ENCODE data around the gene KHK. TPM values are rescaled to one million over a fixed set of nuclear protein-coding genes. Genes with fewer than 3 reads are reported as not detected.

KHK gene
- polyA plus RNA-seq, 2 of the 4 experiments (the other 2 are of a cell fraction), result 4.2 to 7.6 TPM

DNA sequence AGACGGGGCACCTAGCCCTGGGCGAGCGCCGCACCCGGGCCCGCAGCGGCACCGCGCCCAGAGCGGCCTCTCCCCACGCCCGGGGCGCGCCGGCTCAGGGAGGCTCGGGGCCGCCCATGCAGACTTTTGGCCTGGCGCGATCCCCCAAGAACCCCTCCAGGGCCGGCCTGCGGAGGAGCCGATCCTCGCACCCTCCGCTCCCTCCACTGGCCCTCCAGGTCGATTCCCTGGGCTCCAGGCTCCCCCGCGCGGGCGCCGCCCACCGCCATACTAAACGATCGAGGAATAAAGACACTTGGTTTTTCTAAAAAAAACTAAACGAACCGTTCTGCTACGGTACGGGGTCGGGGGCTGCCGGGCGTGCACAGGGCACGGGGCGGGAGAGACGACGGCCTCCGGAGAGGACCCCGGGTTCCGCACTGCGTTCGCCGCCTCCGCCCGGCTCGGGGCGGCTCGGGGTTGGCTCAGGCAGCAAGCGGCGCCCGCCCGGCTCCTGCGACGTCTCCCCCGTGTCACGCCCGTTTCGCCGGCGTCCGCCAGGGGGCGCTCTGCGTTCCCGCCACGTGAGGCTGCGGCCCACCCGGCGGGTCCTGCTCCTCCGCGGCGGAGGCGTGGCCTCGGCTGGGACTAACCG, 365 bp upstream of the KHK start (continued):
- TF ChIP-seq HES2 (IDR thresholded peaks at IDR 0.05), result no peak
- no peak for TF ChIP-seq EHMT2 (IDR thresholded peaks at IDR 0.05; ENCODE audit: low read depth)
- TF ChIP-seq BHLHE40 (IDR thresholded peaks at IDR 0.05; ENCODE audit: low read depth, low read length), result peak; percentile 85
- TF ChIP-seq RCOR1 (IDR thresholded peaks at IDR 0.05; ENCODE audit: low read depth, low read length), result no peak
- TF ChIP-seq HOXB13 (CRISPR knock-in tag; IDR thresholded peaks at IDR 0.05; ENCODE audit: low read depth), result no peak
- no peak for TF ChIP-seq KDM1A (IDR thresholded peaks at IDR 0.05; ENCODE audit: low read depth)
- TF ChIP-seq NPAS2 (CRISPR knock-in tag; IDR thresholded peaks at IDR 0.05; ENCODE audit: borderline replicate concordance), result peak; percentile 78
- TF ChIP-seq POLR2AphosphoS2 (conservative IDR thresholded peaks at IDR 0.05; ENCODE audit: low read length), result no peak
- no peak for TF ChIP-seq CBX2 (IDR thresholded peaks at IDR 0.05; ENCODE audit: borderline replicate concordance, low read depth)
- no peak for TF ChIP-seq ATOH8 (CRISPR knock-in tag; IDR thresholded peaks at IDR 0.05; ENCODE audit: low read depth)

DNA sequence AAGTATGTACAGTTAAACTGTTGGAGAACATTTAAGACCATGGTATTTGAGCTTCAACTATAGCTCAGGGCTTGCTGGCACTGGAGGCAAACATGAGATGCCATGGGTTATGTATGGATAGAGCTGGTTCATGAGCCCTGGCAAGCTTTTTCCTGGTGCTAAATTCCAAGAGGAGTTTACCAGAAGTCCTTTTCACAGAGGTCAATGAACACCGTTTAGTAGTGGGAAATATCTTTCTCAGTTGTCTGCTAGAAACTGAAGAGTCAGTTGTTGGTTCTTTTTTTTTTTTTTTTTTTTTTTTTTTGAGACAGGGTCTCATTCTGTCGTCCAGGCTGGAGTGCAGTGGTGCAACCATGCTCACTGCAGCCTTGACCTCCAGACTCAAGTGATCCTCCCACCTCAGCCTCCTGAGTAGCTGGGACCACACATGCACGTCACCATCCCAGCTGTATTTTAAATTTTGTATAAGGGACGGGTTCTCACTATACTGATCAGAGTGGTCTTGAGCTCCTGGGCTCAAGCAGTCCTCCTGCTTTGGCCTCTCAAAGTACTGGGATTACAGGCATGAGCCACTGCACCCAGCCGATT, 1.3 kb downstream of the KHK start:
- H3K27ac ChIP-seq, result no peak overlapping the region
- ChIA-PET POLR2A (interaction anchor here (0.7 to 1.3 kb wide), 2 partner anchors 36 to 128 kb away, joined by 9 to 12 read pairs; partner anchors contain the start of gene AGBL5), CTCF (interaction anchor here (0.6 to 15.3 kb wide), 20 partner anchors 9 to 242 kb away, joined by 3 to 253 read pairs (median 5); partner anchors contain the start of genes ABHD1, EMILIN1 and OST4)
- H3K4me2 ChIP-seq, result peak overlapping the region; percentile 81; the same call in 2 of the 3 replicates
- WGBS (ENCODE audit: missing lambda C conversion rate), result 81% methylated on average over 5 of the region's 5 CpGs
- no peak overlapping the region for H3K4me3 ChIP-seq
- H3K9me3 ChIP-seq, result no peaks in the 10 kb centered on the region
- peaks cover 11% of the 10 kb centered on the region for H3K4me1 ChIP-seq
- ATAC-seq, result no peak
- no peak for TF ChIP-seq JUN (IDR thresholded peaks at IDR 0.05)
- no peak for TF ChIP-seq HES2 (IDR thresholded peaks at IDR 0.05)
- no peak for TF ChIP-seq HMGXB4 (CRISPR knock-in tag; IDR thresholded peaks at IDR 0.05; ENCODE audit: borderline replicate concordance)
- no peak for TF ChIP-seq JUNB (IDR thresholded peaks at IDR 0.05)
- TF ChIP-seq ZNF302 (CRISPR knock-in tag; IDR thresholded peaks at IDR 0.05), result no peak
- TF ChIP-seq POLR2AphosphoS2 (conservative IDR thresholded peaks at IDR 0.05; ENCODE audit: low read length), result no peak
- TF ChIP-seq NPAS2 (CRISPR knock-in tag; IDR thresholded peaks at IDR 0.05; ENCODE audit: borderline replicate concordance), result no peak
- TF ChIP-seq RARB (CRISPR knock-in tag; IDR thresholded peaks at IDR 0.05), result no peak
- TF ChIP-seq HOXB5 (CRISPR knock-in tag; IDR thresholded peaks at IDR 0.05), result no peak
- TF ChIP-seq EHMT2 (IDR thresholded peaks at IDR 0.05; ENCODE audit: low read depth), result no peak
- TF ChIP-seq MAFK (IDR thresholded peaks at IDR 0.05; ENCODE audit: partially characterized antibody), result no peak
- TF ChIP-seq EP300 (IDR thresholded peaks at IDR 0.05), result no peak
- DNase-seq (ENCODE audit: low read depth in 1 of 2, low spot score in 1 of 2), result no peak
- FAIRE-seq, result no peak

DNA sequence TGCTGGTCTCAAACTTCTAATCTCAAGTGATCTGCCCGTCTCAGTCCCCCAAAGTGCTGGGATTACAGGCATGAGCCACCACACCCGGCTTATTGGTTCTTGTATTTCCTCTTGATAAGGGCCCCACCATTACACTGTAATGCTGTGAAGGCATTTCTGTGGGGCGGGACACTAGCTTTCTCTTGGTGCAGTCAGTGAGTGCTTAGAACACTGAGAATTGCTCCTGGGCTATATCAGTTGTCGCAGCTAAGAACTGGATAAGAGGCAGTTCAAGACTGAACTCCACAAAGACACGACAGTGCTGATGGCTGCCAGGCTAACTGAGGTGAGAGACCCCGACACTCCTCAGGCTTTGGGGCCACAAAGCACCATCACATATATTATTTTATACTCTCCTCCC, 2.1 kb downstream of the KHK start:
- no peak overlapping the region for H3K4me3 ChIP-seq
- H3K4me1 ChIP-seq, result peaks cover 18% of the 10 kb centered on the region
- FAIRE-seq, result no peak
- no peak for DNase-seq (ENCODE audit: low read depth in 1 of 2, low spot score in 1 of 2)
- POLR2A ChIA-PET, result no interaction called here
- H3K9me3 ChIP-seq, result no peaks in the 10 kb centered on the region
- no peak for ATAC-seq
- no peak overlapping the region for H3K4me2 ChIP-seq
- 85% methylated on average over 6 of the region's 6 CpGs for WGBS (ENCODE audit: missing lambda C conversion rate)
- no peak overlapping the region for H3K27ac ChIP-seq
- TF ChIP-seq RFX5 (IDR thresholded peaks at IDR 0.05) (no peak), HEYL (CRISPR knock-in tag; IDR thresholded peaks at IDR 0.05) (no peak), ATOH8 (CRISPR knock-in tag; IDR thresholded peaks at IDR 0.05; ENCODE audit: low read depth) (no peak), MAZ (IDR thresholded peaks at IDR 0.05; ENCODE audit: borderline replicate concordance, low read depth, low read length) (no peak), MAFK (IDR thresholded peaks at IDR 0.05; ENCODE audit: partially characterized antibody) (no peak), ZNF302 (CRISPR knock-in tag; IDR thresholded peaks at IDR 0.05) (no peak), RCOR1 (IDR thresholded peaks at IDR 0.05; ENCODE audit: low read depth, low read length) (no peak), NR3C1 (IDR thresholded peaks at IDR 0.05) (no peak)
- TF ChIP-seq, protein P1, sequence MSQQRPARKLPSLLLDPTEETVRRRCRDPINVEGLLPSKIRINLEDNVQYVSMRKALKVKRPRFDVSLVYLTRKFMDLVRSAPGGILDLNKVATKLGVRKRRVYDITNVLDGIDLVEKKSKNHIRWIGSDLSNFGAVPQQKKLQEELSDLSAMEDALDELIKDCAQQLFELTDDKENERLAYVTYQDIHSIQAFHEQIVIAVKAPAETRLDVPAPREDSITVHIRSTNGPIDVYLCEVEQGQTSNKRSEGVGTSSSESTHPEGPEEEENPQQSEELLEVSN (IDR thresholded peaks at IDR 0.05; ENCODE audit: borderline replicate concordance, low read depth), result no peak
- CTCF ChIA-PET, result interaction anchor here (1.1 to 15.3 kb wide), 11 partner anchors 7 to 242 kb away, joined by 3 to 253 read pairs (median 8); partner anchors contain the start of gene OST4

Data from A549 (cell line).